Aortic smooth muscle cell (primary cell): ENCODE data around the gene IGLON5. TPM values are rescaled to one million over a fixed set of nuclear protein-coding genes. Genes with fewer than 3 reads are reported as not detected.

Experiments used
- total RNA-seq: library from RNA; depleted of rRNA; stranded (reverse); fragments of >200 nt; gene quantifications from 2 replicates; pipeline ENCODE4 v1.2.3, GENCODE V29; 2014

IGLON5 gene
- not detected in 2 replicates for total RNA-seq

GRCh38 chr19:51311351-51312257 is at the start of gene IGLON5:
IGLON5 (plus strand) TSS chr19:51311644; CDS start chr19:51311848, 204 bp downstream.

GRCh38 chr19:51341976-51342580 is 30.6 kb downstream of the IGLON5 start, which contains the start of gene VSIG10L:
VSIG10L (minus strand) TSS chr19:51342139; CDS start chr19:51342124, 15 bp downstream.

GRCh38 chr19:51365965-51366388 is 54.5 kb downstream of the IGLON5 start, which contains the start of gene ETFB:
ETFB (minus strand) TSS chr19:51366388; CDS start chr19:51366326, 62 bp downstream.

GRCh38 chr19:51368366-51369282 is 57.2 kb downstream of the IGLON5 start, which contains the start of gene CLDND2:
CLDND2 (minus strand) TSS chr19:51369003; CDS start chr19:51368577, 426 bp downstream.

GRCh38 chr19:51372649-51373504 is 61.4 kb downstream of the IGLON5 start, which contains the start of gene NKG7:
NKG7 (minus strand) TSS chr19:51372654; CDS start chr19:51372535, 119 bp downstream.

Other genes with a start within 250 kb of the IGLON5 start
- not detected in 2 replicates for gene KLK13, start 246.6 kb upstream of the IGLON5 start, total RNA-seq
- not detected in 2 replicates for gene KLK14, start 228.8 kb upstream of the IGLON5 start, total RNA-seq
- gene CTU1, start 203.2 kb upstream of the IGLON5 start, total RNA-seq, result 3.4 and 3.5 TPM in 2 replicates
- gene SIGLEC9, start 186.7 kb upstream of the IGLON5 start, total RNA-seq, result not detected in 2 replicates
- gene SIGLEC7, start 169.3 kb upstream of the IGLON5 start, total RNA-seq, result not detected in 2 replicates
- not detected in 2 replicates for gene CD33, start 86.6 kb upstream of the IGLON5 start, total RNA-seq
- not detected in 2 replicates for gene SIGLECL1, start 60.6 kb upstream of the IGLON5 start, total RNA-seq
- gene VSIG10L, start 30.5 kb downstream of the IGLON5 start, total RNA-seq, result 0.25 and 0.26 TPM in 2 replicates
- 121 and 171 TPM in 2 replicates for gene ETFB, start 54.7 kb downstream of the IGLON5 start, total RNA-seq
- not detected in 2 replicates for gene CLDND2, start 57.4 kb downstream of the IGLON5 start, total RNA-seq
- not detected in 2 replicates for gene NKG7, start 61.0 kb downstream of the IGLON5 start, total RNA-seq
- not detected in 2 replicates for gene LIM2, start 76.3 kb downstream of the IGLON5 start, total RNA-seq
- not detected in 2 replicates for gene C19orf84, start 78.9 kb downstream of the IGLON5 start, total RNA-seq
- not detected in 2 replicates for gene SIGLEC10, start 106.0 kb downstream of the IGLON5 start, total RNA-seq
- gene SIGLEC8, start 146.8 kb downstream of the IGLON5 start, total RNA-seq, result not detected in 2 replicates
- gene CEACAM18, start 166.9 kb downstream of the IGLON5 start, total RNA-seq, result not detected in 2 replicates
- not detected in 2 replicates for gene SIGLEC12, start 190.2 kb downstream of the IGLON5 start, total RNA-seq
- not detected in 2 replicates for gene SIGLEC6, start 220.0 kb downstream of the IGLON5 start, total RNA-seq